ENCODE results near the gene NRP1. TPM values are rescaled to one million over a fixed set of nuclear protein-coding genes. Genes with fewer than 3 reads are reported as not detected.

The NRP1 gene
- total RNA-seq, 2 donors from 2014 or later: 11.7 to 18.4 TPM

DNA sequence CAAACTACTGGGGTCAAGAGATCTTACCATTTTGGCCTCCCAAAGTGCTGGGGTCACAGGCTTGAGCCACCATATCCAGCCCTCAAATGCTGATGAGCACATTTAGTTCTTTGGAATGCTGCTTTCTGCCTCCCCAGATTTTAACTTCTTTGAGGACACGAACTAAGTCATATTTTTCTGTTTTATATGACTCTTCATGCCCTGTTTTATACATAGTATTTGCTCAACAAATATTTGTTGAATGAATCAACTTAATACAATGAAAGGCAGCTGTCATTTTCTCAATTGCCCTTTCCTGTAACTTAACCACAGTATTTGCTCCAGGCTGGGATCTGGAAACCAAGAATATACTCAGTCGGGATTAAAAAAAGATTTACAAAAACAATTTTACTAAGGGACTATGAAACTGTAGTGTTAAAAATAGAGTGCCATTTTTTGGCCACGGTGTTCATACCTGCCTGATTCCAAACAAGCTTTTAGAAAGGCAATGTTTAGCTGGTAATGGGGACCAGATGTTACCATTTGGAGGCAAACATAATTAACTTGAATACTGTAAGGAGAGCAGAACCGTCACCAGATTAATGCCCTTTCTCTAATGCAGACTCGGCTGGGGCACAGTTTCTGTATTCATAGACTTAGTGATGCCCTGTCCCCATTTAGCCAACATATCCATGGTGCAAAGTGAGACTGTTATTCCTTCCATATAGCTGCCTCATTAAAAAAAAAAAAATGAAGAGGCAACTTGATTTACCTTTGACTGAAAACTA, 117.6 kb downstream of the NRP1 start:
- Histone ChIP-seq H3K27me3 (no peaks in the 10 kb centered on the region), H3K4me3 (no peak overlapping the region), H3K36me3 (no peaks in the 10 kb centered on the region), H3K9ac (ENCODE audit: low read depth in 2 of 2, low read length in 2 of 2) (no peak overlapping the region), H3K27ac (no peak overlapping the region), H3K9me3 (no peaks in the 10 kb centered on the region), H3K4me1 (peaks cover 5% of the 10 kb centered on the region)
- TF ChIP-seq, protein P1, sequence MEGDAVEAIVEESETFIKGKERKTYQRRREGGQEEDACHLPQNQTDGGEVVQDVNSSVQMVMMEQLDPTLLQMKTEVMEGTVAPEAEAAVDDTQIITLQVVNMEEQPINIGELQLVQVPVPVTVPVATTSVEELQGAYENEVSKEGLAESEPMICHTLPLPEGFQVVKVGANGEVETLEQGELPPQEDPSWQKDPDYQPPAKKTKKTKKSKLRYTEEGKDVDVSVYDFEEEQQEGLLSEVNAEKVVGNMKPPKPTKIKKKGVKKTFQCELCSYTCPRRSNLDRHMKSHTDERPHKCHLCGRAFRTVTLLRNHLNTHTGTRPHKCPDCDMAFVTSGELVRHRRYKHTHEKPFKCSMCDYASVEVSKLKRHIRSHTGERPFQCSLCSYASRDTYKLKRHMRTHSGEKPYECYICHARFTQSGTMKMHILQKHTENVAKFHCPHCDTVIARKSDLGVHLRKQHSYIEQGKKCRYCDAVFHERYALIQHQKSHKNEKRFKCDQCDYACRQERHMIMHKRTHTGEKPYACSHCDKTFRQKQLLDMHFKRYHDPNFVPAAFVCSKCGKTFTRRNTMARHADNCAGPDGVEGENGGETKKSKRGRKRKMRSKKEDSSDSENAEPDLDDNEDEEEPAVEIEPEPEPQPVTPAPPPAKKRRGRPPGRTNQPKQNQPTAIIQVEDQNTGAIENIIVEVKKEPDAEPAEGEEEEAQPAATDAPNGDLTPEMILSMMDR (IDR thresholded peaks at IDR 0.05): no peak
- no peak for DNase-seq
- intact Hi-C loops (cut with DNase I): no loop called here

DNA sequence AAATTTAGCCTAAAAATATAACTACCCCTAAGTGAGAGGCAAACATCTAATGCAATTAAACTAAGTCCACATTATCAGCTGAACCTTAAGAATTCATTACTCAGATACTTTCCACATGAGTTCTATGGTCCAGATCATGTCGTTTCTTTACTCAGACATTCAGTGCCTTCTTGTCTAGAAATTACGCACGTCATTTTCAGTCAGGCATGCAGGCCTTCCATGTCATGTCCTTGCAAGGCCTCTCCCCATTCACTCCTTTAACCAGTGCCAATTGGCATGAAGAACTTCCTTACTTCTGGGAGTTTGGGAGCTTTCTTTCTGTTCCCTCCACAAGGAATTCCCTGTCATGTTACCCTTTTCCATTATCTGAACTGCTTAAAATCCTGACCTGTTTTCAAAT, 118.8 kb downstream of the NRP1 start:
- H3K36me3 ChIP-seq: no peaks in the 10 kb centered on the region
- DNase-seq: no peak
- H3K9me3 ChIP-seq: no peaks in the 10 kb centered on the region
- H3K27ac ChIP-seq: no peak overlapping the region
- H3K4me1 ChIP-seq: peaks cover 5% of the 10 kb centered on the region
- H3K9ac ChIP-seq (ENCODE audit: low read depth in 2 of 2, low read length in 2 of 2): no peak overlapping the region
- TF ChIP-seq, protein P1 (IDR thresholded peaks at IDR 0.05): no peak
- no peak overlapping the region for H3K4me3 ChIP-seq
- no peaks in the 10 kb centered on the region for H3K27me3 ChIP-seq
- intact Hi-C loops (cut with DNase I): no loop called here

DNA sequence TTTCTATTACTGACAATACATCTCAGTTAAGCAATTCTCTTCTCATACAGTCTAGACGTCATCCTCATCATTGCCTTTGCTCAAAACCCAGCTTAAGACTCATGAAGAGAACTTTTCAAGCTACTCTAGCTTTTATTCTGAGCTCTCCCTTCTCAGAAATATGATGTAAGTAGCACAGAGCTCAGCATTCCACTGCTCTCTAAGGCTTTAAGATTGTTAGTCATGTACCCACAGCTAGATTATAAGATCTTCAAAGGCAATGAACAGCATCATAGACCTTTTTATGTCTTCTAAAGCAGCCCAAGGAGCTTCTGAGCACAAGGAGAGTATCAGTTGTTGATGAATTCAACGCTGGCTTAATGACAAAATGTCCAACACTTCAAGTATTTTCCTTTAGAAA, 119.3 kb downstream of the NRP1 start:
- H3K9me3 ChIP-seq: no peaks in the 10 kb centered on the region
- H3K36me3 ChIP-seq: no peaks in the 10 kb centered on the region
- no peak overlapping the region for H3K27ac ChIP-seq
- TF ChIP-seq, protein P1 (IDR thresholded peaks at IDR 0.05): no peak
- intact Hi-C loops (cut with DNase I): no loop called here
- no peak overlapping the region for H3K4me3 ChIP-seq
- no peaks in the 10 kb centered on the region for H3K27me3 ChIP-seq
- DNase-seq: no peak
- no peak overlapping the region for H3K9ac ChIP-seq (ENCODE audit: low read depth in 2 of 2, low read length in 2 of 2)
- H3K4me1 ChIP-seq: peaks cover 5% of the 10 kb centered on the region

DNA sequence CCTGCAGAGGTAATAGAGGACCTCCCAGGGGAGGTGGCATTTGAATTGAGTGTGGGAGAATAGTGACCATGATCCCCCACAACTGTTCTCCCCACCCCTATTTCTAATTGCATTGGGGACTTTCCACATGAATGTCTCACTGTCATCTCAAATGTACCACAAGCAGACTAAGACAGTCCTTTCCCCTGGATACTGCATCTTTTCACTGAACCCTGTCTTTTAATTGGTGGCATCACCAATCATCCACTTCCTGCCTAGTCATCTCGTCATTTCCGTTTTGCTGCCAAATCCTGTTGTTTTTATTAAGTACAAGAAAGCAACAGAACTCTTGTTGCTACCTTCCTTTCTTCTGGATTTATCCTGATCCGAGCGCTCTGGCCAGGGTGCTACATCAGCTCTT, 120.3 kb downstream of the NRP1 start:
- no peak overlapping the region for H3K4me3 ChIP-seq
- no peak overlapping the region for H3K27ac ChIP-seq
- no peaks in the 10 kb centered on the region for H3K36me3 ChIP-seq
- no peaks in the 10 kb centered on the region for H3K9me3 ChIP-seq
- H3K27me3 ChIP-seq: no peaks in the 10 kb centered on the region
- peaks cover 5% of the 10 kb centered on the region for H3K4me1 ChIP-seq
- intact Hi-C loops (cut with DNase I): no loop called here
- no peak overlapping the region for H3K9ac ChIP-seq (ENCODE audit: low read depth in 2 of 2, low read length in 2 of 2)
- TF ChIP-seq, protein P1 (IDR thresholded peaks at IDR 0.05): no peak
- DNase-seq: no peak

DNA sequence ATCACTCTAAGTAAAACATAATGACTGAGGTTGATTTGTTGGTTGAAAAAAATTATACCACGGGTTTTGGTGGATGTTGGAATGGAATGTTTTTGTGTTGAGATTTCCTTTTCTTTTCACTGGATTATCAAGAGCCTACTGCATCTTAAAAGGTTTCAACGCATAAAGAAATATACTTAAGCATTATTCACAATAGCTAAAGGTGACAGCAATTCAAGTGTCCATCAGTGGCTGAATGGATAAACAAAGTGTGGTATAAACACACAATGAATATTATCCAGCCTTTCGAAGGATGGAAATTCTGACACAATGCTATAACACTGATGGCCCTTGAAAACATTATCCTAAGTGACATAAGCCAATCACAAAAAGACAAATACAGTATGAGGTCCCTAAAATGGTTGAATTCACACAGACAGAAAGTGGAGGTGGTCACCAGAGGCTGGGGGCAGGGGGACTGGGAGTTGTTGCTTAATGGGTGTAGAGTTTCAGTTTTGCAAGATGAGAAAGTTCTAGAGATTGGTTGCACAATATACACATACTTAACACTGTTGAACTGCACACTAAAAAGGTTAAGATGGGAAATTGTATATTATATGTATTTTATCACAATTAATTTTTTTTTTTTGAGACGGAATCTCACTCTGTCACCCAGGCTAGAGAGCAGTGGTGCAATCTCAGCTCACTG, 122.3 kb downstream of the NRP1 start:
- Histone ChIP-seq H3K9ac (ENCODE audit: low read depth in 2 of 2, low read length in 2 of 2) (no peak overlapping the region), H3K27ac (no peak overlapping the region), H3K4me3 (no peak overlapping the region), H3K27me3 (no peaks in the 10 kb centered on the region), H3K9me3 (no peaks in the 10 kb centered on the region), H3K4me1 (peaks cover 5% of the 10 kb centered on the region), H3K36me3 (no peaks in the 10 kb centered on the region)
- intact Hi-C loops (cut with DNase I): no loop called here
- no peak for DNase-seq
- TF ChIP-seq, protein P1 (IDR thresholded peaks at IDR 0.05): no peak

All from colonic mucosa (tissue), 4 donors.